HG02610 (cell line): ENCODE measurements around the gene ATXN1L.
"Not testable (repeated sequence)": the region's sequence is repeated elsewhere in the genome, so short reads cannot be mapped to it uniquely, and the experiment has no call there.

Experiments used
- ATAC-seq: cut with Tn5 transposase; IDR thresholded peaks from one replicate; pipeline ENCODE4 v1.9.1; 2021; ENCODE audit warnings: mild to moderate bottlenecking, moderate library complexity; ENCODE audit not compliant: unreplicated experiment

ATXN1L gene

GRCh38 chr16:71851746-71852145, 6.0 kb downstream of the ATXN1L start:
- ATAC-seq, result no peak

GRCh38 chr16:71852158-71852557, 6.4 kb downstream of the ATXN1L start:
- ATAC-seq, result no peak

- ATAC-seq, result no peak
These were observed 6.8 kb downstream of the ATXN1L start for GRCh38 chr16:71852561-71852960.

- peak; percentile 48 for ATAC-seq
These were observed 7.6 kb downstream of the ATXN1L start for GRCh38 chr16:71853413-71853812.

- no peak for ATAC-seq
These were observed 8.7 kb downstream of the ATXN1L start for GRCh38 chr16:71854369-71854948.

GRCh38 chr16:71855937-71856662, 10.3 kb downstream of the ATXN1L start:
- no peak for ATAC-seq

- ATAC-seq, result no peak
These were observed 14.2 kb downstream of the ATXN1L start for GRCh38 chr16:71859762-71860521.

GRCh38 chr16:71863995-71864394, 18.2 kb downstream of the ATXN1L start:
- no peak for ATAC-seq

GRCh38 chr16:71865173-71865863, 19.5 kb downstream of the ATXN1L start:
- no peak for ATAC-seq

- ATAC-seq, result not testable (repeated sequence)
These were observed 21.4 kb downstream of the ATXN1L start for GRCh38 chr16:71867175-71867574.

- no peak for ATAC-seq
These were observed 22.2 kb downstream of the ATXN1L start for GRCh38 chr16:71867939-71868338.

GRCh38 chr16:71869089-71869488, 23.3 kb downstream of the ATXN1L start:
- ATAC-seq, result no peak

GRCh38 chr16:71870818-71871217, 25.0 kb downstream of the ATXN1L start:
- ATAC-seq, result no peak

- ATAC-seq, result no peak
These were observed 27.4 kb downstream of the ATXN1L start for GRCh38 chr16:71873199-71873598.

GRCh38 chr16:71878911-71879310, 33.1 kb downstream of the ATXN1L start:
- no peak for ATAC-seq

- no peak for ATAC-seq
These were observed 34.4 kb downstream of the ATXN1L start for GRCh38 chr16:71880176-71880575.

GRCh38 chr16:71882505-71883167, 36.9 kb downstream of the ATXN1L start:
- peak; percentile 40 for ATAC-seq

GRCh38 chr16:71883168-71883848, 37.5 kb downstream of the ATXN1L start:
- peak; percentile 33 for ATAC-seq

- peak; percentile 44 for ATAC-seq
These were observed 38.3 kb downstream of the ATXN1L start, which contains the start of gene ZNF821 for GRCh38 chr16:71883849-71884638. TSS of gene ZNF821 (minus strand) at chr16:71884182. CDS start at chr16:71879946, 4,236 bp downstream.
